ENCODE measurements around the gene LYPD8. TPM values are rescaled to one million over a fixed set of nuclear protein-coding genes. Genes with fewer than 3 reads are reported as not detected.

The LYPD8 gene
- total RNA-seq, 1 donor from 2014 or later = not detected

DNA sequence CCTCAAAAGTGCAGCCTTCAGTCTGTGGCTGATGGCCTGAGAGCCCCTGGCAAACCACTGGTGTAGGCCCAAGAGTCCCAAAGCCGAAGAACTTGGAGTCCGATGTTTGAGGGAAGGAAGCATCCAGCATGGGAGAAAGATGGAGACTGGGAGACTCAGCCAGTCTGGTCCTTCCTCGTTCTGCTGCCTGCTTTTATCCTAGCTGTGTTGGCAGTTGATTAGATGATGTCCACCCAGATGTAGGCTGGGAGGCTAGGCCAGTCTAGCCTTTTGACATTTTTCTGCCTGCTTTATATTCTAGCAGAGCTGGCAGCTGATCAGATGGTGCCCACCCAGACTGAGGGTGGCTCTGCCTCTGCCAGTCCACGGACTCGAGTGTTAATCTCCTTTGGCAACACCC lies 1.1 kb upstream of the LYPD8 start:
- no peak for DNase-seq (ENCODE audit: extremely low spot score, unreplicated experiment)

DNA sequence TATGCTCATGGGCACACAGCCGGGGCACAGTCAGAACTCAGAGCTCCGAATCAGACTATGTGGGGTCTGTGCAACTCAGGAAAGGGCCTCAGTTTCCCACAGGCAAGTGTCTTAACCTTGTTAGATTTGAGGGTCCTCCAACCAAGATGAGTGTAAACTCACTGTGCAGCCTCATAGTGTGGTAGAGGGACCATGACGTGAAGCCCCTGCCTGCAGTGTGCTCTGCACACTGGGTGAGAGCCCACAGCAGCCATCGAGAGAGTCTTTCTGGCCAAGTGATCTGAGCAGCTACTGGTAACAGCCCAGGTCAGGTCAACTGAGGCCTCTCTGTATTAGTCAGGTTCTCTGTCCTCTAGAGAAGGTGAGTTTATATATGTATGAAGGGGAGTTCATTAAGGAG lies 592 bp upstream of the LYPD8 start:
- no peak for DNase-seq (ENCODE audit: extremely low spot score, unreplicated experiment)
- no peaks in the 10 kb centered on the region for H3K36me3 Mint-ChIP-seq
- H3K4me1 Mint-ChIP-seq (ENCODE audit: unreplicated experiment) = no peaks in the 10 kb centered on the region
- H3K27me3 Mint-ChIP-seq = no peaks in the 10 kb centered on the region
- H3K27ac Mint-ChIP-seq = no peak overlapping the region
- no peak overlapping the region for H3K4me3 Mint-ChIP-seq
- no peaks in the 10 kb centered on the region for H3K9me3 Mint-ChIP-seq
- TF ChIP-seq, protein P1, sequence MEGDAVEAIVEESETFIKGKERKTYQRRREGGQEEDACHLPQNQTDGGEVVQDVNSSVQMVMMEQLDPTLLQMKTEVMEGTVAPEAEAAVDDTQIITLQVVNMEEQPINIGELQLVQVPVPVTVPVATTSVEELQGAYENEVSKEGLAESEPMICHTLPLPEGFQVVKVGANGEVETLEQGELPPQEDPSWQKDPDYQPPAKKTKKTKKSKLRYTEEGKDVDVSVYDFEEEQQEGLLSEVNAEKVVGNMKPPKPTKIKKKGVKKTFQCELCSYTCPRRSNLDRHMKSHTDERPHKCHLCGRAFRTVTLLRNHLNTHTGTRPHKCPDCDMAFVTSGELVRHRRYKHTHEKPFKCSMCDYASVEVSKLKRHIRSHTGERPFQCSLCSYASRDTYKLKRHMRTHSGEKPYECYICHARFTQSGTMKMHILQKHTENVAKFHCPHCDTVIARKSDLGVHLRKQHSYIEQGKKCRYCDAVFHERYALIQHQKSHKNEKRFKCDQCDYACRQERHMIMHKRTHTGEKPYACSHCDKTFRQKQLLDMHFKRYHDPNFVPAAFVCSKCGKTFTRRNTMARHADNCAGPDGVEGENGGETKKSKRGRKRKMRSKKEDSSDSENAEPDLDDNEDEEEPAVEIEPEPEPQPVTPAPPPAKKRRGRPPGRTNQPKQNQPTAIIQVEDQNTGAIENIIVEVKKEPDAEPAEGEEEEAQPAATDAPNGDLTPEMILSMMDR (conservative IDR thresholded peaks at IDR 0.05) = no peak

More for the DNA sequence above, 1.1 kb upstream of the LYPD8 start:
- H3K4me3 Mint-ChIP-seq = no peak overlapping the region
- H3K36me3 Mint-ChIP-seq = no peaks in the 10 kb centered on the region
- no peaks in the 10 kb centered on the region for H3K9me3 Mint-ChIP-seq
- no peaks in the 10 kb centered on the region for H3K27me3 Mint-ChIP-seq
- no peaks in the 10 kb centered on the region for H3K4me1 Mint-ChIP-seq (ENCODE audit: unreplicated experiment)
- TF ChIP-seq, protein P1 (conservative IDR thresholded peaks at IDR 0.05) = no peak
- H3K27ac Mint-ChIP-seq = no peak overlapping the region

DNA sequence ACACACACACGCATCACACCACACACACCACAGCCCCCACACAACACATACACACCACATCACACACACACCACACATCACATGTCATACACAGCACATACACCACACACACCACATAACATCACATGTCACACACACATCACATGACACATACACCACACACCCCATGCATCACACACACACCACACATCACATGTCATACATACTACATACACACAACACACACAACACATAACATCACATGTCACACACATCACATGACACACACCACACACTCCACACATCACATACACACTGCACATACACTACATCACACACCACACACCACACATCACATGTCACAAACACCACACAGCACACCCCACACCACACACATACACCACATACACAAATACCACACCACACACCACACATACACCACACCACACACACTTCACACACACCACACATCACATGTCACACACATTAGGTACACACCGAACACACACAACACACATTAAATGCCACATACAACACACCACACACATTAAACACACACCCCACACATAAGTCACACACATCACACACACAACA lies 1.8 kb downstream of the LYPD8 start:
- DNase-seq (ENCODE audit: extremely low spot score, unreplicated experiment) = no peak
- Mint-ChIP-seq H3K36me3 (no peaks in the 10 kb centered on the region), H3K9me3 (no peaks in the 10 kb centered on the region), H3K4me3 (no peak overlapping the region), H3K4me1 (ENCODE audit: unreplicated experiment) (no peaks in the 10 kb centered on the region), H3K27ac (no peak overlapping the region), H3K27me3 (no peaks in the 10 kb centered on the region)
- TF ChIP-seq, protein P1 (conservative IDR thresholded peaks at IDR 0.05) = no peak

DNA sequence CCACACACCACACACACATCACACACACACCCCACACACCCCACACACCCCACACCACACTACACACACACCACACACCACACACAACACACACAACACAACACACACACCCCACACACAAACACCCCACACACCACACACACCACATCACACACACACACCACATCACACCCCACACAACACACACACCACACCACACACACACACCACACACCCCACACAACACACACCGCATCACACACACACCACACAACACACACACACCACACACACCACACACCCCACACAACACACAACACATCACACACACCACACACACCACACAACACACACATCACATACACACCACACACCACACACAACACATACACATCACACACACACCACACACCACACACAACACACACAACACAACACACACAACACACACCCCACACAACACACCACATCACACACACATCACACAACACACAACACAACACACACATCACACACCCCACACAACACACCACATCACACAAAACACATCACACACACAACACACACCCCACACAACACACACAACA lies 2.4 kb downstream of the LYPD8 start:
- H3K4me1 Mint-ChIP-seq (ENCODE audit: unreplicated experiment) = no peaks in the 10 kb centered on the region
- no peaks in the 10 kb centered on the region for H3K27me3 Mint-ChIP-seq
- H3K27ac Mint-ChIP-seq = no peak overlapping the region
- DNase-seq (ENCODE audit: extremely low spot score, unreplicated experiment) = no peak
- no peak overlapping the region for H3K4me3 Mint-ChIP-seq
- TF ChIP-seq, protein P1 (conservative IDR thresholded peaks at IDR 0.05) = no peak
- H3K36me3 Mint-ChIP-seq = no peaks in the 10 kb centered on the region
- H3K9me3 Mint-ChIP-seq = no peaks in the 10 kb centered on the region

DNA sequence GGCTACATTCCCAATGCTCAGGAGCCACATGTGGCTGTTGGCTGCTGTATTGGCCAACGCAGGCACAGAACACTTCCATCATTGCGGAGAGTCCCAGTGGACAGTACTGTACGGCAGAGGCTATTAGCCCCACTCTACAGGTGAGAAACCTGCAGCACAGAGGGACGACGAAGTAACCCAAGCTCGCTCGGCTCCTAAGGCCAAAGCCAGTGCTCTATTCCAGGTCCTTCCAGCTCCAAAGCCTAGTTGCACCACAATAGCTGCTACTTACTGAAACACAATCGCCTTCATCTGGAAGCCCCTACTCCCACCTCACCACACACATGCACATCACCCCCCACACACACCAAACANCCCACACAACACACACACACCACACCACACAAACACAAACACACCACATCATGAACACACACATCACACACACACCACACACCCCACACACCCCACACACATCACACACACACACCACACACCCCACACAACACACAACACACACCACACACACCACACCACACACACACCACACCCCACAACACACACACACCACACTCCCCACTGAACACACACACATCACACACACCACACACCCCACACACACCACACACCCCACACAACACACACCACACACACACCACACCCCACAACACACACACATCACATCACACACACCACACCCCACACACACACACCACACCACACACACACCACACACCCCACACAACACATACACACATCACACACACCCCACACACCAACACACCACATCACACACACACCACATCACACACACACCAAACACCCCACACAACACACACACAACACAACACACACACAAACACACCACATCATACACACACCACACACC lies 3.2 kb downstream of the LYPD8 start:
- no peak for DNase-seq (ENCODE audit: extremely low spot score, unreplicated experiment)
- H3K27ac Mint-ChIP-seq = no peak overlapping the region
- H3K27me3 Mint-ChIP-seq = no peaks in the 10 kb centered on the region
- H3K4me3 Mint-ChIP-seq = no peak overlapping the region
- H3K36me3 Mint-ChIP-seq = no peaks in the 10 kb centered on the region
- no peaks in the 10 kb centered on the region for H3K4me1 Mint-ChIP-seq (ENCODE audit: unreplicated experiment)
- TF ChIP-seq, protein P1 (conservative IDR thresholded peaks at IDR 0.05) = no peak
- no peaks in the 10 kb centered on the region for H3K9me3 Mint-ChIP-seq
